H1 (cell line): ENCODE data around the gene UBB.

Source experiments
- CEBPB ChIP-seq: IDR thresholded peaks from 2 replicates; pipeline ENCODE4 v1.6.1; 2012; ENCODE audit warnings: low read depth, low read length
- CTCF ChIP-seq, 3 experiments: IDR thresholded peaks; 1 replicate in 2 of 3; 2 replicates in 1 of 3; pipeline versions ENCODE4 v1.5.1 to v1.6.1; 2011; ENCODE audit warnings: low read length in 3 of 3, mild to moderate bottlenecking in 3 of 3, inconsistent platforms in 2 of 3, low read depth in 1 of 3, moderate library complexity in 1 of 3; ENCODE audit not compliant: insufficient read depth in 1 of 3; ENCODE audit errors: control extremely low read depth in 1 of 3
- RAD21 ChIP-seq, 2 experiments: IDR thresholded peaks in 1 of 2; conservative IDR thresholded peaks in 1 of 2; 2 replicates each; pipeline ENCODE4 v1.6.1; 2011; ENCODE audit warnings: low read depth in 2 of 2, low read length in 2 of 2, improper control_type of control experiment in 1 of 2, inconsistent platforms in 1 of 2, mild to moderate bottlenecking in 1 of 2, moderate library complexity in 1 of 2

GRCh38 chr17:16354585-16354984, 26.3 kb upstream of the UBB start:
- TF ChIP-seq CTCF (IDR thresholded peaks at IDR 0.05; ENCODE audit: control extremely low read depth in 1 of 3, insufficient read depth in 1 of 3, low read depth in 1 of 3, low read length in 3 of 3) (no peak), RAD21 (IDR thresholded peaks at IDR 0.05 in 1 of 2, conservative IDR thresholded peaks at IDR 0.05 in 1 of 2; ENCODE audit: low read depth in 2 of 2, low read length in 2 of 2) (no peak), CEBPB (no peak)
